Measurements from ENCODE around the gene GPR32.

GRCh38 chr19:50722201-50723013, 47.9 kb upstream of the GPR32 start:
- TF ChIP-seq L3MBTL2 (conservative IDR thresholded peaks at IDR 0.05) (no peak), FOXK2 (IDR thresholded peaks at IDR 0.05) (no peak), SUZ12 (IDR thresholded peaks at IDR 0.05) (no peak), BHLHE40 (IDR thresholded peaks at IDR 0.05; ENCODE audit: borderline replicate concordance) (no peak), ARNT (IDR thresholded peaks at IDR 0.05) (no peak), NFRKB (IDR thresholded peaks at IDR 0.05) (no peak), CTBP1 (IDR thresholded peaks at IDR 0.05; ENCODE audit: borderline replicate concordance) (no peak), ELF4 (IDR thresholded peaks at IDR 0.05) (no peak)

Data from HEK293T (cell line).